Right forelimb (tissue), 1 donor: ENCODE measurements around the gene LDB2.

Experiments
- DNase-seq: peaks from one replicate; pipeline ENCODE4 v3.0.0-alpha.2; 2018

LDB2 gene

DNA sequence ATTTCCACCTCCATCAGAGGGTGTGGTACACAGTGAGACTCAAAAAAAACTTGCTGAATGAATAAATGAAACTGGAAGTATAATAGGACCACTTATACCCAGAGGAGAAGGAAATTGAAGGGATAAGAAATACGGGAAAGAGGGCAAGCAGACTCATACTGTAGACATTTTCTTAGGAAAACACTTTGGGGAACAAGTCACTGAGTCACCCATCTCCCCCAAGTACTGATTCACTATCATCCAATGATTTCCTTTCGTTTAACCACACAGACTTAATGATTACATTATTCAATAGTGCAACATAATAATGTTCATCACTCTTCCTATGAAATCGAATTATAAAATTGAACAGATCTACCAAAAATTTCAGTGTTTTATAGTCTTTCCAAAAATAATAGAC, 97.1 kb downstream of the LDB2 start:
- no peak for DNase-seq

DNA sequence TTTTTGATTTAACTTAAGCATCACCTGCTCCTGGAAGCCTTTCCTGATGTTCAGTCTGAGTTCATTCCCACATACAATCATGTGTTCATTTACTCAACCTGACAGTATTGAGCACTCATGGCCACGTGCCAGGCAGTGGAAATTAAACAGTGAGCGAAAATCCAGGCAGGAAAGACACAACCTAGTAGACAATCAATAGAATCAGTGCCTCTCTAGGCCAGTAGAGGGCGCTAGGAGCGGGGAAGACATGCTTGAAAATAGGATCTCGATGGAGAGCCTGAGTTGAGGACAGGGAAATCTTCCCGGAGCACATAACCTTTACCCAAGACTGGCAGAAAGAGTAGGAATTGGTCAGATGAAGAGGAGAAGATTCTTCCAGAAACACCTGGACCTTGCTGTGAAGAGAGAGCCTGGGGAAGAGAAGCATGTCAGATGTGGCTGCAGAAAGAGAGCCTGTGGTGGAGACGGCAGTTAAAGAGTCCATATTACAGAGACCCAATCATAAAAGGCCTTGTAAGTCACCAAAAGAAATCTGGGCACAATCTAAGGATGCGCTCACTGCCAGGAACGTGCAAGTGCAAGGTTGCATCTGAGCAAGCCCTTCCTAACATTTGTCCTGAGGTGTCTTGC, 103.5 kb downstream of the LDB2 start:
- DNase-seq, result peak; percentile 54

DNA sequence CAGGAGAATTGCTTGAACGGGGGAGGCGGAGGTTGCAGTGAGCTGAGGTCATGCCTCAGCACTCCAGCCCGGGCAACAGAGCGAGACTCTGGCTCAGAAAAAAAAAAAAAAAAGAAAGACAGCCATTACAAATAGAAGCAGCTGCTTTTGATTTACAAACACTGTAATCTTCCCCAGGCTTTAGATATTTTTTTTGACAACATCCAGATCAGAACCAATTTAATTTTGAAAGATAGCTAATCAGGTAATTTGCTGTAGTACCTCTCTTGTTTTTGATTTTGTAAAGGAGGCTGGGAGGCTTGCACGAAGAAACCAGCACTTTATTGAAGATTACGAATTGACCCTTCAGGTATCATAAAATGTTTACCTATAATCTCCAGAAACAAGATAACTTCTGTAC, 107.0 kb downstream of the LDB2 start:
- no peak for DNase-seq

DNA sequence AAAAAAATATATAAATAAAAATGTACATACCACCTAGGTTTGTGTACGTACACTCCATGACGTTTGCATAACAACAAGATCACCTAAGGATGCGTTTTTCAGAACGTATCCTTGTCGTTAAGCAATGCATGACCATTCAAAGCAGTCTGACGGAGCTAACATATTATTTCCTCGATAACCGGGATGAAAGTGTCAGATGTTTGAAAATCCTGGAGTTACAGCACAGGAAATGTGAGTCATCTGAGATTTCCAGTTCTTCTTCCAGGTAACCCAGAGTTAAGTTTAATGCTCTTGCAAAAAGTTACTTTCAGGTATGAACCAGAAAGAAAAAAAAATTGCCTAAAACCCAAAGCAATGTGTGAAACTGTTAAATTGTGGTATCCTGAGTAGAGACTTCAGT, 107.9 kb downstream of the LDB2 start:
- no peak for DNase-seq

DNA sequence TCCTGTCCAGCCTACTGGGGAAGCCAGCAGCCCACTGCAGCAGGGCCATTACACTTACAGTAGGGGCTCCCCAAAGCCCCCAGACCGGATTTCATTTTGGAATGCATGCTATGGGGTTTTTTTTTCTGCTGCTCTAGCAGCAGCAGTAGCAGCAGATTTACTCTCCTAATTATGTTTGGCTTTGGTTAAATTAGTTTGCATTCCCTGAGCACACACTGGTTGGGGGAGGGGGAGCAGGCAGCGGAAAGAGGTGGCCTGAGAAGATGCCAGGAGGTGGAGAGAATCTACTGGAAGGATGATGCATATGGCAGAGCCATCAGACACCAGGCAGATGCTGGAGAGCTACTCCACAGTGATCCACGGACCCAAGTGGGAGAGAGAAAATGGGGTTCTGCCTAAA, 109.6 kb downstream of the LDB2 start:
- no peak for DNase-seq

DNA sequence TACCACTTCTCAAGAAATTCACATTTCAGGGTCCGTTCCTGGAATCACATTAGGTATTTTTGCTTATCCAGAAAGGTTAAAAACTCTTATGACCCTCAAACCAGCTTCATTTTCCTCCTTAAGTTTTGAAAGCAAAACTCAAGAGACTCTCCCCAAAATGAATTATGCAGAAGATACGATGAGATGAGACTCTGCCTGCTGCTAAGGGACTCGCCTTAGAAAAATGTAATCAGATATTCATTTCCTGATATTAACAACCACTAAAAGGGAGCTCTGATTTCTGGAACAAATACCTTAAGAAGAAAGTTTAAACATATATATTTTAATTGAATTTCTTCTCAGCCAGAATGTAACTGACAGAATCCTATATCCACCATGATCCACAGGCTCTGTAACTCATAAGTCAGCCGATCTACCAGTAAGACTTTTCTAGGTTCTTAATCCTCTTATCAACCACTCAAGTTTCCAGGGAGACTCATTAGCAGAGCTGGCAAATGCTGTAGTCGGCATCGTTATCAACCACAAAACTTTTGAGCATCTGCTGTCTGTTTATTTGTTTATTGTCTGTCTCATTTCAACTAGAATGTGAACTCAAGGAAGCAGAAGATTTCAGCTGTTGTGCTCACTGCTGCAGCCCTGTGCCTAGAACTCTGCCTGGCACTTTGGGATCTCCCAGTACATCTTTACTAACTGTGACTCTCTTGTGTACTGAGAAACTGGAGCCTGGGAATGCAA, 112.5 kb downstream of the LDB2 start:
- no peak for DNase-seq

DNA sequence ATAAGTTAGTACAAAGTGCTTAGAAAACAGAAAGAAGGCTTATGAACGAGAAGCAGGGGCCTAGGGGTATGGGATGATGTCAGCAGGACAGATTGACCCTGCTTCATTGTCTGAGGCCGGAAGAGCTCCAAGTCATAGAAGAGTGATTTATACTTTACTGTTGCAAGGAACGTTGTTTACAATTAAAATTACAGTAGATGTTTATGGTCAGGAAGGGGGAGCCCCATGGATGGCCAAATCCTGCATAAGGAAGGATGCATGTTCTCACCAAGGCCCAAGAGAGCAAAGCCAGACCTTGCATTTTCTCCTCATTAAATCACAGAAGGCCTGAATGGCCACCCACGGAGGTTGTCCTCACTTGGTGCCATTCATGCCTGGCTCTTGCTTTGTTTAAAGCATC, 115.3 kb downstream of the LDB2 start:
- DNase-seq, result no peak

DNA sequence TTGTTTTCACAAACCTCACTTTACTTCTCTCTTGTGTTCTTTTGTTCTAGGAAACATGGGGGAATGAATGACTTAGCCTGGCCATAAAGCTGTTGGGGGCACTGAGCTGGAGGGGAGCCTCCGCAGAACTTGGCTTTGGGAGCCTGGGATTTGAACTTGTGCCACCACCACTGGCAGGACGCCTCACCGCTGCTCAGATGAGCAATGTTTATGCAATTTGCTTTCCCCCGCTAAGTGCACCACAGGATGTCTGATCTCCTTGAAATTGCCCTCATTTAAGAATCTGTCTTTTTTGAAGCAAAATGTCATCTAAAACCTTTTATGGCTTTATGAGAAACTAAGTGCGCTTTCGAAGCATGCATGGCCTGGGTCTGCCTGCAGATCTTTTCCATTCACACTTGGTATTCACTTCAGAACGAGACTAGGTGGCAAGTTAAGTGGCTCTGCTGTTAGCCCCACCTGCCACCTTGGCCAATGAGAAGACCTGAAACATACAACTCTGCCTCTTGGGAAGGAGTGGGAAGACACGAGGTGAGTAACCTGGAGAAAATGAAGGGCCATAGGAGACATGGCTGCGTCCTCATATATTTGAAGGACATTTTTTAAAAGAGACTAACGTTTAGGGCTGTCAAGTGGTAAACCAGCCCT, 119.3 kb downstream of the LDB2 start:
- DNase-seq, result no peak

DNA sequence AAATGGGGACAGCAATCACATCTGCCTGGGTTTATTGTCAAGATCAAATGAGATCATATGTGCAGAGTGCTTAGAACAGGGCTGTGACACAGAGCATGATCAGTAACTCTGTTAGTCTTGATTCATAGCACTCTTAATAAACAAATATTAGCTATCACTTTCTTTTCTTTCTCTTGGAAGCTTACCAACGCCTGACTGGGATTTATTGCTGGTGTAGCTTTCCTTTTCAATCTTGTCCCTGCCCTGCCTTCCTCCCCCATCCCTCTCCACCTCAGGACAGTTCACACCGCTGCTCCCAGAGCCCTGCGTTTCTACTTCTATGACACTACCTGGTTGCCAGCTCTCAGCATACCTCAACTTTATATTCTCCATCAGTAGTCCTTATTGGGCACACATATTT, 120.7 kb downstream of the LDB2 start:
- no peak for DNase-seq

DNA sequence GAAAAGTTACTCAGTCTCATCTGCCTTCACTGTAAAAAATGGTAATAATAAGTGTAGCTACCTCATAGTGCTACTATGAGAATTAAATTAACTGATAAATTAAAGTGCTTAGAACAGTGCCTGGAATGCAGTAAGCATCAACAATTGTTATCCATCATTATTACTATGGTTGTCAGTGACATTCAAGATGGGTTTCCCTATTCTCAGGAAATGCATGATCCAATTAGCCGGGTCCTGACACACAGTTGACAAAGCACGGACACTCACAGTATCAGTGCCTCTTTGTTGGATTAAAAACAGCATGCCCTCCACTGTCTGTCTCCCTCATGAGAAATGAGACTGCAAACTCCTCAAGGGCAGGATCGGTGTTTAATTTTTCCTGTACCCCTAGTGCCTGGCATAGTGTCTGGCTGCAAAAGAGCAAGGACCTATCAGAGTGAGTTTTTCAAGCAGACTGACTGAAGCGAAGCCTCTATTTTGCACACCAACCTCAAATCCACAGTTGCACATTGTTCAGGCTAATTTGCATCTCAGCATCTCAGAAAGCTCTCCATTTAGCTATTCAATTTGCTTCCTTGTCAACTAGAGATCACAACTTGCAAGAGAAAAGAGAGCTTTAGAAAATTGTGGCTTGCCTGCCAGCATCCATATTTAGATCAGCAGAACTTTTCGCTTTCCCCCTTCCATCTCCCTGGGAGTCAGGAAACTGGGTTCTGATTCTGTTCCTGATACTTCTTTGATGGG, 122.9 kb downstream of the LDB2 start:
- DNase-seq, result no peak

DNA sequence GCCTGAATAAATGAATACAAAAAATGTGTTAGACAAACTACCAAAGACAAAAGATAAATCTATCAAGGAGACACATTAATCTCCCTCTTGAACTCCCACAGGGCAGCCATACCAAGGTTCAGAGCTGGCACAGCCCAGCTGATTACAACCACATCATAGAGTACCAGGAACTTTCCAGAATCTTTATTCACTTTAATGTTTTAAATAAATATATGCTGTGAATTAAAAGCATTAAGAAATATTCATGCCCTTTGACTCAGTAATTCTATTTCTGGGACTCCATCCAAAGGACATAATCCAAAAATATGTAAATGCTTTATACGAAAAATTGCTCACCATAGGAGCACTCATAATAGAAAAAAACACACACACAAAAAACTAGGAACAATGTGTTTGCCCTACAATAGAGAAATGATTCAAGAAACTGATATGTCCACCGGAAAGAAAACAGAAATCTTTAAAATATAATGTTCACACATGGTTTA, 126.0 kb downstream of the LDB2 start:
- DNase-seq, result no peak

DNA sequence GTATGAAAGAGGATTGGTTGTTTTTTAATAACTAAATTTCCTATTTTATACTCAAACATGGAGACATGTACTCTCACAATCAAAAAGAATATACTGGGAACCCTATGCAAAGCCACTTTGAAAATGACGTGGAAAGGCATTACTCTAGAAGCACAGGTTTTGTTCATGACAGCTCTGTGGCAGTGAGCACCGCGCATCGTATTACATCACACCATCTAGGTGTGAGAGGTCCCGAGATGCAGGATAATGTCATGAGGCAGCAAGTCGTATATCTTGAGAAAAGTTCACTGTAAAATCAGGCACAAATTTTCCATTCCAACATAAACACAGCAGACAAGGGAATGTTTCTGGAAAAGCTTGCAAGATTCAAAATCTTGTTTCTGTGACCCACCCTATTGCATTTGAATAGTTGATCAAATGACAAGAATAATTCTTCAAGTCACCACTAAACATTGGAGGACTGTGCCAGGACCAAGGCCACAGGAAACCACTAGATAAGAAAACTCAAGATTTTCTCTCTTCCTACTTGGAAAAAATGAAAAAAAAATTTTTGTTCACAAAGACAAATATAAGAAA, 127.6 kb downstream of the LDB2 start:
- DNase-seq, result no peak

DNA sequence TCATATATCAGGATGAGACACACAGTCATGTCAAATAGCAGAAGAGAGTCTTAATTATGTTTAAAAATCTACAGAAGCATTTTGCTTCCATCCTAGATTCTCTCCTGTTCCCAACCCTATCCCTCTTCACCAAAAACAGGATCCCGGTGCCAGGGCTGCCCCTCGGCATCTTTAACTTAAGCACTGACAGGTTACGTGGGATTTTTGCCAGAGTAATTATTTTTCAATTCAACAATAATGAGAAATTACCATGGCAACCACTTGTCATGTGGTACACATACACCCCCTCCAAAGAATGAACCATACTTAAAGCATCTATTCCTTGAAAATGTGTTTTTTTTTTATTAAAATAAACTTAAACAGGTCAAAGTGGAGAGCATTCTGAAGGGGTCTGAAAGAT, 130.6 kb downstream of the LDB2 start:
- DNase-seq, result no peak

DNA sequence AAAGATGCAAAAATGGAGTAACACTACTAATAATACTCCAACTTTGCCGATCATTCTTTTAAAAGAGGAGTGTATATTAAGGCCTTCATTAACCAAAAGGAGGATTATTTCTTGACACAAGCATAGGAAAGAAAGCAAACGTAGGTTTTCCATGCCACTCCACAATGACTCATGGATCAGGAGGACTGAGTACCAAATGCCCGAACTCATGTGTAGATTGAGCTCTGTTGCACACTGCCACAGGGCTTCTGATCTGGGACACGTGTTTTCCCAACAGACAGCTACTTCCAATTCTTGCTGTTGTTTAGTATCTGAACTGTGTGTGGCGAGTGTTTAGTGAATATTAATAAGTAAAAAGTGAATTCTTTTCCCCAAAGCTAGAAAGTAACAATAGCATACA, 131.2 kb downstream of the LDB2 start:
- no peak for DNase-seq

DNA sequence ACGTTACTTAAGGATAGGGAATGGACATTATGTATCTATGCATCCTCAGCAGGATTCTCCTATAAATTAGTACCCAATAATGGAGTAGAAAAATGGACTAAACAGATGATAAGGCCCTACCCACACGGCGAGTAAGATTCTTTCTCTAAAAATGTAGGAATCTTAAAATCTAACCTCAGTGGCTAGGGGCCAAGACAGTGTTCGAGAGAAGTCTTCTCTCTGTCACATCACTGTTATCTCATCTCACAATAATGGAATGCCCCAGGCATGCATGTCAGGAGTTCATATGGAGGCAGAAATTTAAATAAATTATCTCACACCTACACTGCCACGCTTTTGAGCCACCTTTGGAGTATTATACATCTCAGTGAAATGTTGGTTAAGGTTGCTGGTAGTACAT, 132.9 kb downstream of the LDB2 start:
- DNase-seq, result no peak

DNA sequence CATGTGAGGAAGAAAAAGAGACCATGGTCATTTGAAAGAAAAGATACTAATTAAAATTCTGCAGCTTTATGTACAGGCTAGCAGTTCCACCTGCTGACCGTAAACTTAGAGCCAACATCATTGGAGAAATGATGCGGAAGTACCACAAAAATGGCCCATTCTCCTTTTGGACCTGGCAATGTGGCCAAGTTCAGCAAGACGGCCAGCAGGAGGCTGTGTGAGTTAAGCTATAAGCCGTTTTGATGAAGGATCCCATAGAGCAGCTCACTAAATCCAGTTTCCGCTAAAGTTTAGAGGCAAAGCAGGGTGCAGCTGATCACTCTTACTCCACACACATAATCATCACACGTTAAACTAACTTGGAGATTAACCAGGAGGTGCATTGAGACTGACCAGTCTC, 133.8 kb downstream of the LDB2 start:
- no peak for DNase-seq

DNA sequence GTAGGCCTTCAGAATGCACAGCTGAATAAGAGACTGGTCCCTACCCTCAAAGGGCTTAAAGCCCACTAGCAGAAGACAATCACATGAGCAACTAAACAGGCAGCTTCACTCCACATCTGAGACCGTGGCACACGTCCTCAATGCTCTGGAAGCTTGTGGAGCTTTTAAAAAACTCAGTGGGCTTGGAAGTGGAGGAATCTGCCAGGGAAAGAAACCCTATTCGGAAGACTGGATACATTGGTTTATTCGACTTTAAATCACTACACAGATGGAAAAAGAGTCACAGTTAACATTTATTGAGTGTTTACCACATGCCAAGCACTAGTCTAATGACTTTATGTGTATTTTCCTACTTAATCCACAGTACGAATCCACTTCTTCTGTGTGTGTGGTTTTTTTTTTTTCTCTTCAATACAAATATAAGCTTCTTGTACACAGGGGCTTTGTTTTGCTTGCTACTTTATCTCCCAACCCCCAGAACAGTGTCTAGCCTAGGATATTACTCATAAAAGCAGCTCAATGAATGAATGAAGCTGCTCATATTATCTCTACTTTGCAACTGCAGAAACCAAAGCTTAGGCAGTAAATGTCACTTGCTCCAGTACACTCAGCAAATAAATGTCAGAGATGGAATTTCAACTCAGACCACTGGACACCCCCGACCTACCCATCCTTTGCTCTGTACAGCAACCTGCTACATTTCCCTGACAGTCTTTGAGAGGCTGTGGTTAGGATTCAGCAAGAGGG, 137.7 kb downstream of the LDB2 start:
- DNase-seq, result no peak

DNA sequence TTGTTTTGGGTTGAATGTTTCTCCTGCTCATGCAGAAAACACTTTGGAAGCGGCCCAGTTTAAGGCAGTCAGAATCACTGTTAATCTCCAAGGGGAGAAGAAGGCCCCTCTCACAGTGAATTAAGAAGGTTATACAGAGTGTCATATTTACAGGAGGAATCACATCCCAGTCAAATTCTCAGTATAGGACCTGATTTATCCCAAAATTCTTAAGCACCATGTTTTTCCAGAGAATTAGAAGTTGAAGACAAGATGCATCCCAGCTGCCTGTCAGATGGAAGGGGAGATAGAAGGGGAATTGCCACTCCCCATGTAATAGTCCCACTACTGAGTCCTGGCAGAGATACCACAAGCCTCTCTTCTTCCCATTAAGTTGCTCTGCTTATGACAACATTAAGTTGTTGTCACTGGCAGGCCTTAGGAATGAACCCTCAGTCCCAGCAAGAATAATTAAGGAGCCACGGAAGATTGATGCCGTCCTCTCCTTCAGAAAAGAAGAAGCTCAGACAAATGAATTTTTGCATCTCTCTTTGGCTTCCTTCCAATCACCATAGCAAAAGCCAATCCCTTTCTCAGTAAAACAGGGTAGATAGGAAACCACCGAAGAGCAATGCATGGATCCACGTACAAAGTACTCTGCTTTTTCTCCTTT, 138.4 kb downstream of the LDB2 start:
- no peak for DNase-seq

DNA sequence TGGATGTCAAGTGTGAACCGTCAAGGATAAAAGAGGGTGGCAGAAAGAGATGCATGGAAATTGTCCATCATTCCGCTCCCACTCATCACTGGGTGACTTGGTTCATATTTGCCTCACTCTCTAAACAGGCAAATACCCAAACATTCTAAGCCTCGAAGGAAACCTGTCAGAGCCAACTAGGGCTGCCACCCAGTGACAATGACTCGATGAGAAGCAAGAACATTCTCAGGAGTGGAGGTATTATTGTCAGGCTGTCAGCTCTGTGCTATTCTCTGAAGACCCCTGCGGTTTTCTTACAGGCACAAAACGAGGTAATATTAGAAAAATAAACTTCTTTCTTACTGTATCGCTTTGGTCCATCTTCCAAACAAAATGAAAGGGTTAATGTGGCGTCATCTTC, 139.6 kb downstream of the LDB2 start:
- no peak for DNase-seq

DNA sequence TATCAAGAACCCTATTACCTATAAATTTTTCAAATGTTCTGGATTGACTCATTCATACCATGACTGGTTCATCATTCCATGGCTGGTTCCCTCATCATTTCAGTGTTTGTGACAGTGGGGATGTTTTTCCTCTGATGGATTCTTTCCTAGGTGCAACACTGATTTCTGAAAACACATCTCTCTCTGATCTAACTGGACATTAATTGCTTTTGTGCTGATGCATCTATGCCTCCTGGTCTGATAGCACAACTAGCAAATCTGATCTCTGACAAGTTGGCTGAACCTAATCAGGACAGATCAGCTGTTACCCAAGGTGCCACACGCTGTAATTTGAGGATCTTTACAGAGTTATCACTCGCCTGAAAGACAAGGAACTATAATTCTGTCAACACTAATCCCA, 140.2 kb downstream of the LDB2 start:
- no peak for DNase-seq

DNA sequence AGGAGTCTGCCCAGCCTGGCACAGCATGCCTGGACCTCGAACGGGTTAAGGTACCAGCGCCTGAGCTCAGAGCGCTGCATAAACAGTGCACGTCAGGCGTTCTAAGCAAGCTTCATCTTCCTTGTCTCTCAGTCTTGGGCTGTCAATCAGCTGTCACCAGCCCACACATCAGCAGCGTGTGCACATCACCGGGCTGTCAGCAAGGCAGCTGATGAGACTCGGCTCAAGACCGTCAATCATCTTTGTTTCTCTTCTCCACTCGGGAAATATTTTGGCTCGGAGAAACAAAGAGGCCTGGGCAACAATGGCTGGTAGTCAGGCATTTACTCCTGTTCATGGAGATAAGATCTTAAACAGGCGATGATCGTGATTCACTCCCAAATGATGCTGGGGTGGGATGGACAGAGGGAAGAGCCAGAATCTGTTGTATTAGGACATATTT, 141.3 kb downstream of the LDB2 start:
- no peak for DNase-seq

DNA sequence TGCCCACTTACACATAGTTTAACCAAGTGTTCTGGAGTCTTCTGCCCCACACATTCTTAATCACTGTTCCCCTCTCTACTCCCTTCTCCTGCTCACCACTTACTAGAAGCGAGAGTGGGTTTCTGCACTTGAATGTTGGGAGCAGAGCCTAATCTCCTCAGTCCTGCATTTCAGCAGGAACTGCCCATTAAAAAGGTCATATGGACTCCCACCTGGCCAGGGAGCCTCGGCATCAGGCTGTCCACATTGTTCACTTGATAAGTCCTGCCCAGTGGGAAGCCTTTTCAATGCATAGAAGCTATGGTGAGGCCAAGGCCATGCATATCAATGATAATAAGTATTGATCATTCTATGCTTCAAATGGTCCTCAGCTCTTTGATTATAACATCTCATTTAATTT, 144.3 kb downstream of the LDB2 start:
- no peak for DNase-seq
